Measurements from ENCODE around the gene ASPN.

The ASPN gene

GRCh38 chr9:92482329-92482728 is at the start of gene ASPN:
ASPN (minus strand) TSS chr9:92482506.
- FAIRE-seq = no peak

- FAIRE-seq = no peak
These were observed 48.6 kb upstream of the ASPN start for GRCh38 chr9:92530893-92531292.

- no peak for FAIRE-seq
These were observed 46.8 kb upstream of the ASPN start for GRCh38 chr9:92529124-92529523.

- FAIRE-seq = no peak
These were observed 46.2 kb upstream of the ASPN start for GRCh38 chr9:92528522-92528849.

- FAIRE-seq = no peak
These were observed 45.7 kb upstream of the ASPN start for GRCh38 chr9:92527832-92528521.

- no peak for FAIRE-seq
These were observed 45.1 kb upstream of the ASPN start for GRCh38 chr9:92527291-92527828.

GRCh38 chr9:92525306-92525705 is 43.0 kb upstream of the ASPN start:
- FAIRE-seq = no peak

- FAIRE-seq = no peak
These were observed 42.6 kb upstream of the ASPN start for GRCh38 chr9:92524881-92525280.

- no peak for FAIRE-seq
These were observed 41.0 kb upstream of the ASPN start for GRCh38 chr9:92522983-92523970.

- FAIRE-seq = no peak
These were observed 38.5 kb upstream of the ASPN start for GRCh38 chr9:92520837-92521236.

- FAIRE-seq = no peak
These were observed 35.9 kb upstream of the ASPN start for GRCh38 chr9:92518199-92518598.

GRCh38 chr9:92517046-92517445 is 34.7 kb upstream of the ASPN start:
- no peak for FAIRE-seq

- FAIRE-seq = no peak
These were observed 34.2 kb upstream of the ASPN start for GRCh38 chr9:92516521-92516920.

GRCh38 chr9:92514635-92515034 is 32.3 kb upstream of the ASPN start:
- FAIRE-seq = no peak

GRCh38 chr9:92513349-92513748 is 31.0 kb upstream of the ASPN start:
- no peak for FAIRE-seq

GRCh38 chr9:92512622-92513021 is 30.3 kb upstream of the ASPN start:
- FAIRE-seq = no peak

- FAIRE-seq = no peak
These were observed 28.4 kb upstream of the ASPN start for GRCh38 chr9:92510747-92511146.

GRCh38 chr9:92509050-92509449 is 26.7 kb upstream of the ASPN start:
- FAIRE-seq = no peak

GRCh38 chr9:92508018-92508820 is 25.9 kb upstream of the ASPN start:
- no peak for FAIRE-seq

GRCh38 chr9:92507496-92507895 is 25.2 kb upstream of the ASPN start:
- FAIRE-seq = no peak

- no peak for FAIRE-seq
These were observed 24.7 kb upstream of the ASPN start for GRCh38 chr9:92507005-92507404.

- no peak for FAIRE-seq
These were observed 24.0 kb upstream of the ASPN start for GRCh38 chr9:92506184-92506857.

GRCh38 chr9:92504881-92505280 is 22.6 kb upstream of the ASPN start:
- no peak for FAIRE-seq

Measured in TTC549 (cell line).